GM21390 (cell line): ENCODE measurements around the gene TMPRSS7.
"Not testable (repeated sequence)": the region's sequence is repeated elsewhere in the genome, so short reads cannot be mapped to it uniquely, and the experiment has no call there.

ENCODE experiments used
- ATAC-seq: cut with Tn5 transposase; IDR thresholded peaks from one replicate; pipeline ENCODE4 v1.9.1; 2021; ENCODE audit not compliant: unreplicated experiment

Gene TMPRSS7

GRCh38 chr3:112053229-112053628 is 18.7 kb downstream of the TMPRSS7 start:
- no peak for ATAC-seq

- no peak for ATAC-seq
These were observed 22.0 kb downstream of the TMPRSS7 start for GRCh38 chr3:112056451-112056929.

- ATAC-seq = no peak
These were observed 25.0 kb downstream of the TMPRSS7 start for GRCh38 chr3:112059497-112059896.

- no peak for ATAC-seq
These were observed 26.6 kb downstream of the TMPRSS7 start for GRCh38 chr3:112061152-112061551.

GRCh38 chr3:112072387-112073060 is 38.0 kb downstream of the TMPRSS7 start:
- not testable (repeated sequence) for ATAC-seq

- no peak for ATAC-seq
These were observed 39.5 kb downstream of the TMPRSS7 start for GRCh38 chr3:112074006-112074405.

- ATAC-seq = peak; percentile 94
These were observed 40.3 kb downstream of the TMPRSS7 start for GRCh38 chr3:112074616-112075497.

- ATAC-seq = peak; percentile 56
These were observed 43.9 kb downstream of the TMPRSS7 start for GRCh38 chr3:112078125-112079083.

- no peak for ATAC-seq
These were observed 48.7 kb downstream of the TMPRSS7 start for GRCh38 chr3:112083239-112083638.

- ATAC-seq = no peak
These were observed 50.6 kb downstream of the TMPRSS7 start for GRCh38 chr3:112084980-112085705.

- no peak for ATAC-seq
These were observed 51.2 kb downstream of the TMPRSS7 start for GRCh38 chr3:112085735-112086075.

GRCh38 chr3:112086076-112086854 is 51.7 kb downstream of the TMPRSS7 start, which contains the start of gene C3orf52:
Gene C3orf52, plus strand, starts transcription at chr3:112086389. Its CDS starts 19 bp downstream, at chr3:112086408.
- ATAC-seq = peak; percentile 92

GRCh38 chr3:112086875-112087524 is 52.5 kb downstream of the TMPRSS7 start:
- ATAC-seq = no peak

- ATAC-seq = no peak
These were observed 53.2 kb downstream of the TMPRSS7 start for GRCh38 chr3:112087746-112088145.

- ATAC-seq = no peak
These were observed 54.4 kb downstream of the TMPRSS7 start for GRCh38 chr3:112088944-112089343.

- ATAC-seq = no peak
These were observed 55.7 kb downstream of the TMPRSS7 start for GRCh38 chr3:112089956-112090886.

- ATAC-seq = no peak
These were observed 56.5 kb downstream of the TMPRSS7 start for GRCh38 chr3:112090887-112091586.
